Large intestine (tissue), 3 donors: Measurements from ENCODE around the gene ATPAF1. TPM values are rescaled to one million over a fixed set of nuclear protein-coding genes. Genes with fewer than 3 reads are reported as not detected.

Experiments
- DNase-seq, 2 donors: peaks; one replicate each; pipeline versions ENCODE4 v3.0.0 to v3.0.0-alpha.2; 2013
- H3K27ac ChIP-seq: one replicate; pipeline ENCODE4 v1.5.1; 2013; ENCODE audit warnings: low read length
- H3K27me3 ChIP-seq: 2 replicates; pipeline ENCODE4 v1.6.1; 2013; ENCODE audit warnings: low read length; ENCODE audit not compliant: control insufficient read depth, insufficient read depth
- H3K36me3 ChIP-seq: 2 replicates; pipeline ENCODE4 v1.6.1; 2013; ENCODE audit warnings: low read length; ENCODE audit not compliant: control insufficient read depth, insufficient read depth
- H3K4me1 ChIP-seq: one replicate; pipeline ENCODE4 v1.6.1; 2013; ENCODE audit warnings: low read length; ENCODE audit not compliant: control insufficient read depth, insufficient read depth
- H3K4me3 ChIP-seq: one replicate; pipeline ENCODE4 v1.5.1; 2013; ENCODE audit warnings: low read length
- H3K9me3 ChIP-seq: one replicate; pipeline ENCODE4 v1.6.1; 2013; ENCODE audit warnings: mild to moderate bottlenecking, low read depth, low read length, moderate library complexity; ENCODE audit not compliant: control insufficient read depth
- WGBS: methylation state at CpG from one replicate; pipeline ENCODE4 v1.1.5; 2013; ENCODE audit warnings: low lambda C conversion rate; ENCODE audit not compliant: insufficient coverage; 5-methylcytosine and 5-hydroxymethylcytosine counted together
- polyA plus RNA-seq: library from polyadenylated mRNA; unstranded; fragments of 120-200 nt; gene quantifications from one replicate; pipeline ENCODE4 v1.2.1, GENCODE V29; 2013

Gene ATPAF1
- polyA plus RNA-seq, 1 donor = 48.9 TPM

DNA sequence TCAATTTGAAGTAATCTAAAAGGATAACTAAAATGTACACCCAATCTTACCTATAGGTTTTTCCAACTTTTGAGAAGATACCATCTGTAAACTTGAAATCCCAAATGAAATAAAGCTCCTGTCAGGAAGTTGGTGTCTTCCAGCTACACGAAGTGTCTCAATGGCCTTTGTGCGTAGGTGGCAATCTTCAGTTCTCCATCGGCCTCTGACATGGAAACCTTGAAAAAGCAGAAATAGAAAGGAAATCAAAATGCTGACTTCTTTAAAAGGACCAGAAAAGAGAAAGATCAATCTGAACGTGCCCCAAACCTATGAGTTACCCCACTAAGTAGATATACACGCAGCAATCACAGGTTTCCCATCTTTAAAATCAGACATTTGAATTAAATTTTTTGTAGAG, 74.1 kb downstream of the ATPAF1 start:
- peaks cover 43% of the 10 kb centered on the region for H3K36me3 ChIP-seq
- WGBS = 80% methylated on average over 2 of the region's 5 CpGs

DNA sequence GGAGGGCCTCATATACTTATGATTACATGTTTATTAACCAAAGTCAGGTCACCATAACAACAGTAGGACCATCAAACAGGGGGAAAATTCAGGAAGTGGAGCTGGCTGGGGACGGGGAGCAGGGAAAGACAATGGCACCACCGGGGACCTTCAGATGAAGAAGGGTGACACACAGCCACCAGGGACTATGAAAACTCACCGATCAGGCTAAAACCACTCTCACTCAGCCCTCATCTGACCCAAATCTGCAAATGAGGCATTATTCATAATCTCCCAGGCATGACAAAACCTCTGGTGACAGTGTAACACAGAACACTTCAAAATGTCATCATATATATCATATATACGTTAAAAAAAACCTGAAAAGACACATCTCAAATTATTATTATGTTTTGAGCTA, 75.3 kb downstream of the ATPAF1 start:
- Histone ChIP-seq H3K4me1 (no peaks in the 10 kb centered on the region), H3K27me3 (no peaks in the 10 kb centered on the region), H3K4me3 (no peak overlapping the region), H3K9me3 (no peaks in the 10 kb centered on the region), H3K36me3 (peaks cover 46% of the 10 kb centered on the region), H3K27ac (no peak overlapping the region)
- no CpG with 5 or more reads among the region's 4 CpGs for WGBS
- DNase-seq = no peak

More for the DNA sequence above, 74.1 kb downstream of the ATPAF1 start:
- H3K27me3 ChIP-seq = no peaks in the 10 kb centered on the region
- no peaks in the 10 kb centered on the region for H3K9me3 ChIP-seq
- DNase-seq = no peak
- H3K4me3 ChIP-seq = no peak overlapping the region
- no peak overlapping the region for H3K27ac ChIP-seq
- H3K4me1 ChIP-seq = no peaks in the 10 kb centered on the region

DNA sequence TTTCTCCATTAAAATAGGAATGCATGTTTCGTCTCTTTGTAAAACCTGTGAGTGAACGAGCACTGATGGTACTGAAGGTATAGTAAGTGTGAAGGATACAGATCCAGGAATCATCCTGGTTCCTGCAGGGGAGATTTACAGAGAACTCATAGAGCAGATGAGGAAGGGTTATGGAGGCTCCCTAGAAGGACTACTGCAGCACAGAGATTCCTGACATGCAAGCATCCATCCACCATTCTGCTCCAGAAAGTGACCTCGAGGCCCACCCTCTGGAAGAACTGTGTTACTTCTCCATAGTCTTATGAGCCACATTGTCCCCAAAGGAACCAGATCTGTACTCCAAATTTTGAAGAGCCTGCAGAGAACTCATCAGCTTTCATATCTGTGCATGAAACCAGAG, 78.6 kb downstream of the ATPAF1 start:
- Histone ChIP-seq H3K36me3 (peaks cover 62% of the 10 kb centered on the region), H3K9me3 (no peaks in the 10 kb centered on the region), H3K27ac (no peak overlapping the region), H3K27me3 (no peaks in the 10 kb centered on the region), H3K4me1 (no peaks in the 10 kb centered on the region), H3K4me3 (no peak overlapping the region)
- WGBS = no CpG with 5 or more reads among the region's 3 CpGs
- no peak for DNase-seq

DNA sequence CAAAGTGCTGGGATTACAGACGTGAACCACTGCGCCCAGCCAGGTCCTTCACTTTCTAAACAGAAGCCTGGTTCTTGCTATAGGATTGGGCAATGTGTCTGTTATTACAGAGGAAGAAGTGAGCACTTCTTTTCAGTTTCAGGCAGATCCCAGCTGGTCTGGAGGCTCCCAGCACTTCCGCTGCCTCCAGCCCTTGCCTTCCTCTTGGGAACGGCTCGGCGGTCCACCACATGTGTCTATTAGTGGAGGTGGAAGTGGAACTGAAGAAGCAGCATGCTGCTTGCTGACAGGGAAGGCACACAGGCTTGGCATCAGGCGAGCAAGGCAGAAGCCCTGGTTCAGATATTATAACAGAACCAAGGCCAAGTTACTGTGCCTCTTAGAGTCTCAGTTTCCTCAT, 81.1 kb downstream of the ATPAF1 start:
- no peaks in the 10 kb centered on the region for H3K4me1 ChIP-seq
- H3K4me3 ChIP-seq = no peak overlapping the region
- no peak for DNase-seq
- no peaks in the 10 kb centered on the region for H3K9me3 ChIP-seq
- peaks cover 60% of the 10 kb centered on the region for H3K36me3 ChIP-seq
- no CpG with 5 or more reads among the region's 7 CpGs for WGBS
- no peak overlapping the region for H3K27ac ChIP-seq
- H3K27me3 ChIP-seq = no peaks in the 10 kb centered on the region

DNA sequence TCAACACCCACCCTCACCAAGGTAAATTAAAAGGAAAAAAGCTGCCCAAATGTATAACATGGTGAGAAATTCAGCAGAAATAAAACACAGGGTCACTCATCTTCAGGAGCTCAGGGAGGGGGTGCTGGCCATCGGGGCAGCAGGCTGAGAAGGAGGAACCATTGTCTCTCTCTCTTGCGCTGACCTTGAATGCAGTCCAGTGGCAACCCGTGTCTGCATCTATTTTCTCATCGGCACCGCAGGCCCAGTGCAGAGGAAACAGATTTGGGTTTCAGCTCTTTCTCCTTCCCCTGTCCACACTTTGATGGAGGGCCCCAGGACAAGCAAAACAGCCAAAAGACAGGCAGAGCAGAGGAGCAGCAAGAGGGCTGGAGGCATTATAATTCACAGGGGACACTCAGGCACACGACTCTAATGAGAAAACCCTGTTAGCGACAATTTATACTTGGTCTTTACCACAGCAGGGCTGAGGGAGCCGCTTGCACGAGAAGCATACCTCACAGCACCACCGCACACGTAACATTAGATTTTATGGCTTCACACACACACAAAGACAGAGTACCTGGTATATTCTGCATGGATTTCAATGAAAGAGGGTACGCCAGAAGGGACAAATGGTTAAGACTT, 82.7 kb downstream of the ATPAF1 start:
- Histone ChIP-seq H3K4me1 (no peaks in the 10 kb centered on the region), H3K36me3 (peaks cover 51% of the 10 kb centered on the region), H3K9me3 (no peaks in the 10 kb centered on the region), H3K27me3 (no peaks in the 10 kb centered on the region), H3K4me3 (no peak overlapping the region), H3K27ac (no peak overlapping the region)
- no peak for DNase-seq
- no CpG with 5 or more reads among the region's 12 CpGs for WGBS

DNA sequence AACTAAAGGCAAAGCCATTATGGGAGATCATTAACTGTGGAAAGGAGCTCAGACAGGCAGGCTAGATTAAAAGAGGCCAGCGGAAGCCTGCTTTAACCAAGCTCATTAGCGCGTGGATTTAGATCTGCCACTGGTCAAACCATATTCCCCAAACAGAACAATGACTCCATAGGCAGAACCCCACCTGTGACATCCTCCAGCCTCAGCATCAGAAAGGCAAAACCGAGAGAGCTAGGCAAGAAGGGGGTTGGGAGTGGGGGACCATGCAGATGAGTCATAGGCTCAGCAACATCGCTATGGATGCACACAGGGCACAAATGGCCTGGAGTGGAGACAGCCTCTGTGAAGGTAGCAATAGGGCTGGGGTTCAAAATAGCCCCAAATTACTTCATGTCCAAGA, 84.7 kb downstream of the ATPAF1 start:
- H3K9me3 ChIP-seq = no peaks in the 10 kb centered on the region
- H3K4me3 ChIP-seq = no peak overlapping the region
- WGBS = no CpG with 5 or more reads among the region's 5 CpGs
- H3K36me3 ChIP-seq = peaks cover 47% of the 10 kb centered on the region
- no peaks in the 10 kb centered on the region for H3K4me1 ChIP-seq
- H3K27me3 ChIP-seq = no peaks in the 10 kb centered on the region
- no peak for DNase-seq
- H3K27ac ChIP-seq = no peak overlapping the region

DNA sequence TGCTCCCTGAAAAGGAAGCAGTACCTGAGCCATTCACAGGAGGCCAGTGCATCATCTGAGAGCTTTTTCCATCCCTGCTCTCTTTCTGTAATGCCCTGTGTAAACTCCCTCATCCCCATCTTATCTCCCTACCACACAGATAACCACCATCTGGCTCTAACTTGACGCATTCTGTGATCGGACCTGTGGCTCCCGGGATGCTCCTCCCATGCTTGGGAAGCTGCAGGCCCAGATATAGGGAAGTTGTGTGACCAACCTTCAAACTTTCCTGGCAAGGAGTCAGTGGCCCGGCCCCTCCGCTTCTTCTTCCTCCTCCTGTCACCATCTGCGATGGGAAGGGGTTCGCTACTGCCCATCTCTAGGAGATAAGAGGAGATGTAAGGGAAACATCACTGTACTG, 85.2 kb downstream of the ATPAF1 start:
- H3K36me3 ChIP-seq = peaks cover 48% of the 10 kb centered on the region
- H3K9me3 ChIP-seq = no peaks in the 10 kb centered on the region
- no peak for DNase-seq
- H3K27me3 ChIP-seq = no peaks in the 10 kb centered on the region
- H3K27ac ChIP-seq = no peak overlapping the region
- no peak overlapping the region for H3K4me3 ChIP-seq
- no CpG with 5 or more reads among the region's 7 CpGs for WGBS
- no peaks in the 10 kb centered on the region for H3K4me1 ChIP-seq

Other genes starting within 250 kb of the ATPAF1 start
- gene DMBX1, start 178.5 kb downstream of the ATPAF1 start, polyA plus RNA-seq = not detected
- 0.18 TPM for gene KNCN, start 116.7 kb downstream of the ATPAF1 start, polyA plus RNA-seq
- 40.9 TPM for gene MKNK1, start 64.1 kb downstream of the ATPAF1 start, polyA plus RNA-seq
- 15.6 TPM for gene MOB3C, start 51.6 kb downstream of the ATPAF1 start, polyA plus RNA-seq
- gene TEX38, start 3.5 kb upstream of the ATPAF1 start, polyA plus RNA-seq = 0.09 TPM
- 82.2 TPM for gene EFCAB14, start 50.8 kb upstream of the ATPAF1 start, polyA plus RNA-seq
- gene CYP4B1, start 130.7 kb upstream of the ATPAF1 start, polyA plus RNA-seq = 2.3 TPM